GM18498 (cell line): ENCODE measurements around the gene PRSS50.
"Not testable (repeated sequence)": the region's sequence is repeated elsewhere in the genome, so short reads cannot be mapped to it uniquely, and the experiment has no call there.

Experiments
- ATAC-seq: cut with Tn5 transposase; IDR thresholded peaks from one replicate; pipeline ENCODE4 v1.9.1; 2021; ENCODE audit warnings: mild to moderate bottlenecking, moderate library complexity; ENCODE audit not compliant: unreplicated experiment

The PRSS50 gene

GRCh38 chr3:46709157-46709654 lies 8.5 kb downstream of the PRSS50 start:
- no peak for ATAC-seq

- no peak for ATAC-seq
Measured at GRCh38 chr3:46708401-46709156, 9.1 kb downstream of the PRSS50 start.

GRCh38 chr3:46707601-46708011 lies 10.1 kb downstream of the PRSS50 start:
- ATAC-seq = no peak

GRCh38 chr3:46706771-46707582 lies 10.7 kb downstream of the PRSS50 start:
- ATAC-seq = no peak

GRCh38 chr3:46705751-46706552 lies 11.7 kb downstream of the PRSS50 start:
- ATAC-seq = no peak

GRCh38 chr3:46705022-46705530 lies 12.6 kb downstream of the PRSS50 start:
- no peak for ATAC-seq

- not testable (repeated sequence) for ATAC-seq
Measured at GRCh38 chr3:46704346-46704745, 13.3 kb downstream of the PRSS50 start.

- ATAC-seq = no peak
Measured at GRCh38 chr3:46703013-46703520, 14.6 kb downstream of the PRSS50 start.

- ATAC-seq = no peak
Measured at GRCh38 chr3:46702246-46703012, 15.2 kb downstream of the PRSS50 start.

GRCh38 chr3:46701181-46701939 lies 16.3 kb downstream of the PRSS50 start, which contains the start of gene TMIE:
Gene TMIE, plus strand, starts transcription at chr3:46701392. Its CDS starts 96 bp downstream, at chr3:46701488.
- no peak for ATAC-seq

- ATAC-seq = no peak
Measured at GRCh38 chr3:46700772-46701171, 16.9 kb downstream of the PRSS50 start.

- ATAC-seq = no peak
Measured at GRCh38 chr3:46699676-46700523, 17.8 kb downstream of the PRSS50 start.

GRCh38 chr3:46695962-46696894 lies 21.4 kb downstream of the PRSS50 start:
- ATAC-seq = no peak

- no peak for ATAC-seq
Measured at GRCh38 chr3:46695177-46695961, 22.3 kb downstream of the PRSS50 start.

GRCh38 chr3:46694520-46694919 lies 23.1 kb downstream of the PRSS50 start:
- no peak for ATAC-seq

- ATAC-seq = no peak
Measured at GRCh38 chr3:46693892-46694226, 23.8 kb downstream of the PRSS50 start.
